ENCODE measurements around the gene TMCO4.

DNA sequence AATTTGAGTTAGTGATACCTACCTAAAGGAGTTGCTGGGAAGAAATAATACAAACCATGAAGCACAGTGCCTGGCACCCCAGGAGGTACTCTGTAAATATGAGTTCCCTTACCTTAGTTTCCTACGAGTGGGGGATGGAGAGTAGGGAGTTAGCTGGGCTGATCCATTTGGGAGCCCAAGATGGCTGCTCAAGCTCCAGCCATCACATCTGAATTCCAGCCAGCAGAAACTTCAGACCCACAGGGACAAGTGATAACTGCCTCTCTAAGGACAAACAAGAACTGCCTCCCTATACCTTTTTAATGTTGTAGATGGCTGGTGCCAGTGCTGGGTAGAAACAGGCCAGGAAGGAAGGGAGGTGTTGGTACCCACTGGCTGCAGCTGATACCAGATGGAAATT is 112.3 kb downstream of the TMCO4 start:
- TF ChIP-seq, protein P1, sequence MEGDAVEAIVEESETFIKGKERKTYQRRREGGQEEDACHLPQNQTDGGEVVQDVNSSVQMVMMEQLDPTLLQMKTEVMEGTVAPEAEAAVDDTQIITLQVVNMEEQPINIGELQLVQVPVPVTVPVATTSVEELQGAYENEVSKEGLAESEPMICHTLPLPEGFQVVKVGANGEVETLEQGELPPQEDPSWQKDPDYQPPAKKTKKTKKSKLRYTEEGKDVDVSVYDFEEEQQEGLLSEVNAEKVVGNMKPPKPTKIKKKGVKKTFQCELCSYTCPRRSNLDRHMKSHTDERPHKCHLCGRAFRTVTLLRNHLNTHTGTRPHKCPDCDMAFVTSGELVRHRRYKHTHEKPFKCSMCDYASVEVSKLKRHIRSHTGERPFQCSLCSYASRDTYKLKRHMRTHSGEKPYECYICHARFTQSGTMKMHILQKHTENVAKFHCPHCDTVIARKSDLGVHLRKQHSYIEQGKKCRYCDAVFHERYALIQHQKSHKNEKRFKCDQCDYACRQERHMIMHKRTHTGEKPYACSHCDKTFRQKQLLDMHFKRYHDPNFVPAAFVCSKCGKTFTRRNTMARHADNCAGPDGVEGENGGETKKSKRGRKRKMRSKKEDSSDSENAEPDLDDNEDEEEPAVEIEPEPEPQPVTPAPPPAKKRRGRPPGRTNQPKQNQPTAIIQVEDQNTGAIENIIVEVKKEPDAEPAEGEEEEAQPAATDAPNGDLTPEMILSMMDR (IDR thresholded peaks at IDR 0.05; ENCODE audit: low read length): no peak
- no peak for TF ChIP-seq EZH2 (IDR thresholded peaks at IDR 0.05; ENCODE audit: borderline replicate concordance, low read length)
